Measurements from ENCODE around the gene PLCB1.
A peak's percentile ranks its signal among the peaks of the same experiment; 100 is the strongest.
"Not testable (repeated sequence)": the region's sequence is repeated elsewhere in the genome, so short reads cannot be mapped to it uniquely, and the experiment has no call there.

The PLCB1 gene

DNA sequence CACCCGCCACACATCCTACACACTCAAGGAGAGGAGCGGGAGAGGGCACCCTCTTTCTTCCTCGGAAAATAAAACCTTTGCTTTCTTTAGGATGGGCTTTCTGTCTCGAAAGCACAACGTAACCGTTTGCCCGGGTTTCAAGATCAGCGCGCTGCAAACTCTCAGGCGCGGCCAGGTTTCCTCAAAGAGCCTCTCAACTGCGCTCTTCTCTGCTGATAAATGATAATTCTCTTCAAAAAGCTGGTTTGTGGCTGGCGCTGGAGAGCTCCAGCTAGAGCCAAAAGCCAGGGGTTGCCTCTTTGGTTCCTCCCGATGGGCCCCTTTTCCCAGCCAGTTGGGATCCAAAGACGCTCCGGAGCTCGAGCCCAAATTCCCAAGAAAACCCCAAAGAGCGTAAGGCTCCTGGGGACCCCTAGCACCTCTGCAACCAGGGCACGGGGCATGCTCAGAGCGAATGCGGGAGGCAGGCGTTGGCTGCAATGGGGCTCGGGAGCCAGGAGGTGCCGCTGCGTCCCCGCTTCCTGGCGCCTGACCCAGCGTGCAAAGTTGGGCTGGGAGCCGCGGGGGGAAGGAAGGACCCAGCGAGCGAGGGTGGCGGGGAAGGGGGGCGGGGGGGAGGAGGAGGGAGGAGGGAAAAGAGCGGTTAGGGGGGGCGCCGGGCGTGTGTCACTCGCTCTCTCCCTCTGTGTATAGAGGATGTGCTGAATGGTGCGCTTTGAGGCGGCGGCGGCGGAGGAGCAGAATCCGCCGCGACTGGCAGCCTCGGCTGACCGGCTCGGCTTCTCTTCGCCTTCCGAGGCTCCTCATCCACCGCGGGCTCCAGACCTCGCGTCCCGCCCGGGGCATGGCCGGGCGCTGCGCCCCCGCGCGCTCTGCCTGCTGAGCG lies at the start of gene PLCB1:
Gene PLCB1 (plus strand): TSS at position 669 of the 886 bp plus-strand sequence. CDS start 386 bp downstream, outside the sequence.
- peak; percentile 53 for DNase-seq (ENCODE audit: low read depth, low spot score)

DNA sequence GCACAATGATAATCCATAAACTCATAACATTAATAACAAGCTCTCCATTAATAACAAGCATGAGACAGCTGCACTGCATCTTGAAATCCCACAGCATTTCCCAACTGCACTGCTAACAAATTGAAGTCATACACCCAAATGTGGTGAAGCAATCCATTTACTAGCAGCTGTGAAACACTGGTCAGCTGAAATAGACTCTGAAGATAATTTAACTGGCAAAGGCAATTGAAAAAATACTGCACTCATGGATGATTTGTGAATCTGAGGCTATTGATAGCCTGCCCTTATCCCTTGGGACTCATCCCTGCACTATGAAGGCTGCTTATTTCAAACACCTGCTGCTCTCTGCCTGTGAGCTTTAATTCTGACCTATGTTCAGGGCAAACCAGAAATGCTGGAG lies 49.1 kb upstream of the PLCB1 start:
- no peak for DNase-seq (ENCODE audit: low read depth, low spot score)

DNA sequence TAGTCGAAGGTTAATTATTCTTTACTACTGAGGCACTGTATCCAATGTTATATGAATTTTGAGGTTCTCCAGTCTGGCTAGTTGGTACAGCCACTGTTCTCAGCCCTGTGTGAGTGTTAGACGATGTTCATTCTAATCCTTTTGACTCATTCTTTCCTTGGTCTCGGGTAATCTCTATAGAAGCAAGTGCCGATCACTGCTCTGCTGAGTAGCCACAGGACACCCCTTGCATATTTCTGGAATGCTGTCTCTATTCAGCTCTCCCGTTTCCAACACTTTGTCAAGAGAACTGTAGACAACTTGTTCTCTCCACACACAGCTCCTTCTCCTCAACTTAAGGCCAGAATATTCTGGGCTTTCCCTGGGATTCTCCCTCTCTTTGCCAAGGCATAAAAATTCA lies 42.4 kb upstream of the PLCB1 start:
- no peak for DNase-seq (ENCODE audit: low read depth, low spot score)

DNA sequence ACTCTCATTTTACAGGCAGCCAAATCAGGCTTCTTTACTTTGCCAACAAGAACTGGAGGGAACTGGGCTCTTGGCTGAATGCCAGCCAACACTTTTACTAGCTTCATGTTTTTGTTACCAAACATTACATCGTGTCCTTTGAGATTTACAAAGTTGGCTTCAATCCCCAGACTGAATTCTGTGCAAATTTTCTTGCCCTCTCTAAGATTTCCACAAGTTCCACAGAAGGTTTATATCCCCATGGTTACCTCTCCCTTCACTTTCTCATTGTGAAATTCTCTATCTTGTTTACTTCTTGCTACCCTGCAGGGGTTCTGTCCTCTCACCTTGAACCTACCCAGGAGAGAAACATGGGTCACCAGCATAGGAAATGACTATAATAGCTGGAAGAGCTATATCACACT lies 37.6 kb upstream of the PLCB1 start:
- peak; percentile 72 for DNase-seq (ENCODE audit: low read depth, low spot score)

DNA sequence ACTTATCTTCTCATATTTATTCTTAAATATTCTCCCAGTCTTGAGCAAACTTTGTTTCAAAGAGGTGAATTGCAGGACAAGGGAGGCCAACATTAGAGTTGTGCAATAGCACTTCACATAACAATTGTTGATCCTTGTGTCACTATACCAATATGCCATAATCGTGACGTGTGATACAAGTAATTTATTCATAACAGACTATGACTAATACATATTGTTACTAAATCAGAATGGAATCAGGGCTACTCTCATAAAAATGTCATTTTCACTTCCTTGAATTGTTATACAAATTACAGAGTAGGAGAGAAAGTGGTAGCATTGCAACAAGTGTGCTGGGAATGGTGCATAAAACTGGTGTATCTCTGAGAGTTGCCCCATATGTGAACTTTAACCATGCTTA lies 37.2 kb upstream of the PLCB1 start:
- no peak for DNase-seq (ENCODE audit: low read depth, low spot score)

DNA sequence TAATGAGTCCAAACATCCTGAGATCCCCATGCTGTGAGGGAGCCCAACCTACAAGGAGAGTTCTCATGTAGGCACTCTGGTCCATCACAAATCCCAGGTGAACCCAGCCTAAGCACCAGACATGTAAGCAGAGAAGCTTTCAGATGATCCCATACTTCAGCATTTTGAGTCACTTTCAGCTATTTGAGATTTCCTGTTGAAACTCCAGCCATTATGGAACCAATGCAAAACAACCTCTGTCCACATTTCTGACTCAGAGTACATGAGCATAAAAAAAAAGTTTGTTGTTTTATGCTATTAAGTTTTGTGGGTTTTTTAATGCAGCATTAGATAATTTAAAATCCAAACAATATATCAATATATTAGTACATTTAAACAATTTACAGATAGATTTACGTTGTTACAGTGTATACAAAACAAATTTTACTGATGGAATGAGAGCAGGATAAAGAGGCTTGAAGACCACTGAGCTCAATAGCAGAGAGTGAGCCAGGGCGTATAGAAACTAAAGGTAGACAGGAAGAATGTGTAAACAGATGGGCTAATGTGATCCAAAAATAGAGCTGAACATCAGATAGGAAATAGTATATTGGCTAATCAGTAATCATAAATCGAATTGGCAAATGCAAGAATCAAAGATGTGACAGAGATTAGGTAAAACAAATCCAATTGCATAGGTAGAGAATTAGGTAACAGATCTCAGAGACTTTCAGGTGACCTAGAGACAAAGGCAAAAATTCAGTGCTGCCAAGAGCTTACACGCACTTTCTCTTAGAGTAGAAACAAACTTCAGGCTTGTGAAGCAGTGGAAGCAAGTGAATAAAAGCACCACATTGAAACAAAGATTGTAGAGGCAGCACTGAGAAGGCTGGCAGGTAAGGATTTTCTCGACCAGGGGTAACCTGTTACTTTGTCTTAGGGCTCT lies 36.2 kb upstream of the PLCB1 start:
- DNase-seq (ENCODE audit: low read depth, low spot score), result no peak

DNA sequence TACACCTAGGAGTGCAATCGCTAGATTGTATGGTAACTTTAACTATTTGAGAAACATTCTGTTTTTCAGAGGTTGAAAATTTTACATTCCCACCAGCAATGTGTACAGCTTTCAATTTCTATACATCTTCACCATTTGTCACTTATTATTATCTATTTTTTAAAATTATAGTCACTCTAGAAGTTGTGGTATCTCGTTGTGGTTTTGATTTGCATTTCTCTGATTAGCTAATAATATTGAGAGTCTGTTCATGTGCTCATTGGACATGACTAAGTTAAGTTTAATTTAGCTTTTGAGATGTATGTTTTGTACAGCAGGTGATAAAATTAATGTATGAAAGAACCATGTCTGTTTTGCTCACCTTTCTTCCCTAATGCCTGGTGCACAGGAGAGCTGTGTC lies 34.8 kb upstream of the PLCB1 start:
- no peak for DNase-seq (ENCODE audit: low read depth, low spot score)

DNA sequence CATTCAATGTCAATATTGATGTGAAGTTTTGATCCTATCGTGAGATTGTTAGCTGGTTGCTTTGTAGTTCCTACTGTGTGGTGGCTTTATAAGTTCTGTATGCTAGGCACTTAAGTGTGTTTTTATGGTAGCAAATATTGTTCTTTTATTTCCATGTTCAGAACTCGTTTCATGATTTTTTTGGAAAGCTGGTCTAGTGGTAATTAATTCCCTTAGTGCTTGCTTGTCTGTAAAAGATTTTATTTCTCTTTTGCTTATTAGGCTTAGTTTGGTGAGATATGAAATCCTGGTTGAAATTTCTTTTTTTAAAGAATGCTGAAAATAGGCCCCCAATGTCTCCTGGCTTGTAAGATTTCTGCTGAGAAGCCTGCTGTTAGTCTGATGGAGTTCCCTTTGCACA lies 27.8 kb upstream of the PLCB1 start:
- no peak for DNase-seq (ENCODE audit: low read depth, low spot score)

DNA sequence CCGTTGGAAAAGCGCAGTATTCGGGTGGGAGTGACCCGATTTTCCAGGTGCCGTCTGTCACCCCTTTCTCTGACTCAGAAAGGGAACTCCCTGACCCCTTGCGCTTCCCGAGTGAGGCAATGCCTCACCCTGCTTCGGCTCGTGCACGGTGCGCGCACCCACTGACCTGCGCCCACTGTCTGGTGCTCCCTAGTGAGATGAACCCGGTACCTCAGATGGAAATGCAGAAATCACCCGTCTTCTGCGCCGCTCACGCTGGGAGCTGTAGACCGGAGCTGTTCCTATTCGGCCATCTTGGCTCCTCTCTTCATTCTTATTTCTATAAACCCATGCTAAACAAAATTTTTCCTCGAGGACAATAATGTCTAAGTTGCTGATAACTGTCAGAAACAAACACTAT lies 17.5 kb upstream of the PLCB1 start:
- not testable (repeated sequence) for DNase-seq (ENCODE audit: low read depth, low spot score)

DNA sequence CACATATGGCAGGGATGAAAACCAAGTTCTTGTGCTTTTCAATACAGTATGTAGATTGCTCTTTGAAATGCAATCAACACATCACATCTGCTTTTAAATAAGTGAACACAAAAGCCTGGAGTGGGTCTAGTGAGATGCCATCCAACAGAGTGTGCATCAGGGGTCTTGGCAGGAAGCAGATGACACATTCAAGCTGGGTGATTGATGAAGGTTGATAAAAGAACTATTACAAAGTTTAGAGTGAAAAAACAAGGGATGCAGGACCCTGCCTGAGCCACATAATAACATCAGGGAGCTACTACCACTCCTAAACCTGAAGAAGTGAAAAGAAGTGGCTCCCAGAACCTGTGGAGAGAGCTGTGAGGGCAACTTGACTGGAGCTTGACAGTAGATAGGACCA lies 16.6 kb upstream of the PLCB1 start:
- DNase-seq (ENCODE audit: low read depth, low spot score), result no peak

DNA sequence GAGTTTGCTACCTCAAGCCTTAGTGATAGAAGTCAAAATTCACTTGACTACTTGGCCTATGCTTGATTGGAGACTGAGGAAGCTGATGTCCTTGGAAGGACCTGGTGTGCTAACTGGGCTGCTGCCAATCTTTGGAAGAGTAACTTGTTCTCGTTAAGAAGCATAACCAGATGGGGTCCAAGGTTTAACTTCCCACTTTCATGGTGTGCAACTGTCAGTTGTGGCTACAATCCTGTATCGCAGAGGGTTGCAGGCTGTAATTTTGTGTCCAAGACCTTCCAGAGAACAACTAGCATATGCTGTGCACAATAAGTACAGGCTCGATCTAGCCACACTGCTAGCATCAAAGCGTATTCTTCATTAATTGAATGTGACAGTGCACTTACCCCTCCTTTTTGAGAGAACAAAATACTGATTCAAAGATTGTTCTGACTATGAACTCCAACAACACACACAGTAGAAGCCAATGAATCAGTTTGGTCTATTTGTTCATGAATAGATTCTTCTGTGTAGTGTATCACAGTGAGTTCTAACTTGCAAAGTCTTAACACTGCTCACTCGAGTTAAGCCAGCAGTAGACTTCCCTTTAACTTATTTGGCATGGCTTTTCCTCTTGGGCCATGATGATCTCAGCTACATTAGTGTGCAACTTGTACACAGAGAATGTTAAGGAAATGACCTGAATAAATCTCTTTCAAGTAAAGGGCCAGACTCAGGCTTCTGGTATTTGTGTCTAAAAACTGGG lies 15.8 kb upstream of the PLCB1 start:
- DNase-seq (ENCODE audit: low read depth, low spot score), result no peak

DNA sequence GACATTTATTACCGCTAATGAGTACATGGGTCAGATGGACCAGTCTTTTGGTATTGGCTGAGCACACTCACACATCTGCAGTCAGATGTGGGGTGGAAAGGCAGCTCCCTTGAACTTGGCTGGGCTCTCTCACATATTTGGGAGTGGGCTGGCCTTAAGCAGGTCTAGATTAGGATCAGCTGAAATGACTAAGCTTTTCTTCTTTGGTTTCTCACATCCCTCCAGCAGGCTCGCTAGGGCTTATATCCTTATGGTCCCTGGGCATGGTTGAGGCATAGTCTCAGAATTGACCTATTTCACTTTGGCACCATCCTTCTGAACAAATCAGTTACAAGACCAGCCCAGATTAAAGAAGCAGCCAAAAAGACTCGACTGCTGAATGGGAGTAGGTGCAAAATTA lies 14.4 kb upstream of the PLCB1 start:
- no peak for DNase-seq (ENCODE audit: low read depth, low spot score)

DNA sequence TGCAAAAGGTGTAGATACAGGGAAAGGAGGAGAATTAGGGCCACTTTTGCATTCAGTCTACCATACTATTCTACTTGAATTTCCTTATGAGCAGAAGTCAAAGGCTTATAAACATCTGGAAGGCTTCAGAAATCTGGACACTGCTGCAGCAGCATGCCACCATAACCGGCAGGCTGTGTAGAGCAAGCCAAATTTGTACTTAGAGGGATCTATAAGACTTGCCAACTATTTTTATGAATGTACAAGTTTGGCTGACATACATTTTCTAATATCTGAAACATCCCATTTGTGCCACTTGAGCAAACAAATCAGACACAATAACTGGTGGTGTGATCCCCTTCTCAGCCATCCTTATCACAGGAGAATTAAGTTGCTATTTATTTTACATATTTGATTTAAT lies 14.0 kb upstream of the PLCB1 start:
- DNase-seq (ENCODE audit: low read depth, low spot score), result no peak

DNA sequence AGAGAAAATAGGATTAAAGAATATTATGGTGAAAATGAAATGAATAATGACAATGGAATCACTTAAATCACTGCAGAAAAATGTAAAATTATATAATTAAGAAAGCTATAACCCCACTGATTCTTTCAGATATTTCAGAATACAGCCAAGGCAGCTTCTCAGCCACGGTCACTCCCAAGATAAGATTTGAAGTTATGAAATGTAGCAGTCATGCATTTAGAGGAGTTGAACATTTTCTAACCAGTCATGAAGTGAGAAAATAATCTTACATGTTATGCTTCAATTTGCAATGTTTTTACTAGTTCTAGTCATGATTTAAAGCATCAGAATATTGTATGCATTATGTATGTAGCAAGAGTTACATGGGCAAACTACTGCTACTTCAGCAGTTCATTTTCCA lies 13.3 kb upstream of the PLCB1 start:
- no peak for DNase-seq (ENCODE audit: low read depth, low spot score)

DNA sequence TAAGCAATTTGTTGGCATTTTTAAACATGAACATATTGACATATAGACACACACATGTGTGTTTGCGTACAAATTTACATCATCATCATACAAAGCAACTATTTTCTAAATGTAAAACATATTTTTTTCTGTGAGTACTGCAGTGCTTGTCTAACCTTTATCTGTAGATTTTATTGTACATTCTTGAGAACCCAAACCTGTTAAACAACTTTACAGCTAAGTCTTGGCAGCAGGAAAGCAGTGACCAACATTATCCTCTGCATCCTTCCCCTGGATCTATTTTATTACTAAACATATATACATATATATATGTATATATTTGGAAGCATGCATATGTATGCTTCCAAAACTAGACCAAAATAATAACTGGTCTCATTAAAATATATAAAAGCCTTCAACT lies 10.4 kb upstream of the PLCB1 start:
- DNase-seq (ENCODE audit: low read depth, low spot score), result no peak

DNA sequence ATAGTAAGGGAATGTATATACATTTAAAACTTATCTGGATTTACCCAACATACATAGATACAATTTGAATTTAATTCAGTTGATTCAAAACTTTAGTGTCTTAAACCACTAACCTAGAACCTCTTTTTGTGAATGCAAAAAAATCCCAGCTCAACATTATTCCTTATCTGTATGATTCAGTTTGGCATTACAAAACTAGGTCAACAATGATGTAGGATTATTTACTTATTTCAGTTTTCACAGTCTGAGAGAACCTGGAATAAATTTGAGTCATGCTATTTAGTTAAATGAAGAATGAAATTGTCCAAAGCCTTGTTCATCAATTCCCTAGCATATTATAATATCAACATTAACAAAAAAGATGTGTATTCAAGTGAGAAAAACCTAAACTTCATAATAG lies 7.4 kb upstream of the PLCB1 start:
- DNase-seq (ENCODE audit: low read depth, low spot score), result no peak

DNA sequence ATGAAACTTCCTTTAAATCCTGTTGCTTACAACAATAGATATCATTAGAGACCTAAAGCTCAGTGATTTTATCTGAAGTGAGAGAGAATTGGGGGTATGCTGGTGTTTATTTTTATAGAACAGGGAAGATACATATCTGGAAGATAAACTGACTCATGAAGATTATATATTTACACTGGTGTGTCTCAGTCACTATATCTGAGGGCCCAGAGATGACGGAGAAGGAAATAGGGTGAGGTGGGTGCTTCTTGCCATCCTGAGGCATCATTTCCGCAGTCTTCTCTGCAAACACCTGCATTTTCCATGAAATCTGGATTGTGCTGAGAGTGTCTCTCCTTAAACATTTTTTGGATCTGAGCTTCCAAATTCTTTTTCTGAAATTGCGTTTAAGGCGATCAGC lies 5.9 kb upstream of the PLCB1 start:
- no peak for DNase-seq (ENCODE audit: low read depth, low spot score)

DNA sequence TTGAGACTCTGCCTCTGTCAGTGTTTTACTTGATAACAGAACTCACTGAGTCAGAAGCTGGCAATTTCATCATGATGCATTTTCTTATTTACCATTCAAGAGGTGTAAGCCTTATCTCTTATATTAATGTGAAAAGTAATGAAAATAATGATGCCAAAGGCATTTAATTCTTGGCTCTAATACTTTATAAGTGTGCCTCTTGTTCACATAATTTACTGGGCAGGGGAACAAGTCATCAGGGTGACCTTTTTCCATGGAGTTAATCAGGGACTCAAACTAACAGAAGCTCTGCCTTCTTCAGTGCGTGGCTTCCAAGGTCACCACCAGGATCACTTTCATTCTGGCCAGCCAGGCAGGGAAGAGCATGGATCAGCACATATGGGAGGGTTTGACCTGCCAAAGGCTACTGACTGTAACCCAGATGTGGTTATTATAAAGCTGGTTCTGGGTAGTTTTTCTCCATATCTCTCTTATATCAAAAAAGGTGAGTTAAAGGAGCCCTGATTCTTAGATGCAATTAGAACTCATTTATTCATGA lies 5.2 kb upstream of the PLCB1 start:
- no peak for DNase-seq (ENCODE audit: low read depth, low spot score)

DNA sequence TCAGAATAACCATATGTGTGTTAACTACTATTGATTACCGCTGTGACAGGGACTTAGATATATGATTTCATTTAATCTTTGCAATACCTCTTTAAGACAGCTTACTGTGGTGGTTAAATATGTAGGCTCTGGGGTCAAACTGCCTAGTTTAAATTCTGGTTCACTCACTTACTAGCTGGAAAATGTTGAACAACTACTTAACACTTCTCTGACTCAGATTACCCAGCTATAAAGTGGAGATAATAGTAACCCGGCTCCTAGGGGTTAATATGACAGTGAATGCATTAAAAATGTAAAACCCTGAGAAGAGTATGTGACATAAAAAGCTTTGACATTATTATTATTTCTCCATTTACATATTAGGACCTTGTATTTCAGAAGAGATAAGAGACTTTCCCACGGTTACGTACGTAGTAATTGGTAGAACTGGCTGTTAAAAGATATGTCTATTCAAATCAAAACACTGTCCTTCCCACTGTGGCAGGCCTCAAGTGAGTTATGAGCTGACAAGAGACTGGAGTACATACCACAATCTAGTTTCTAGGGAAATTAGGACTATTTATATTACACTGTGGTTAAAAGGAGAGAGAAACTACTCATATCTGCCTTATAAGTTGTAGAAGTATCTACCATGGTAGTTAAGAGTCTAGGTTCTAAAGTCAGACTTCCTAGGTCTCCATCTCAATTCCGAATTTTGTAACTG lies 4.4 kb upstream of the PLCB1 start:
- DNase-seq (ENCODE audit: low read depth, low spot score), result no peak

DNA sequence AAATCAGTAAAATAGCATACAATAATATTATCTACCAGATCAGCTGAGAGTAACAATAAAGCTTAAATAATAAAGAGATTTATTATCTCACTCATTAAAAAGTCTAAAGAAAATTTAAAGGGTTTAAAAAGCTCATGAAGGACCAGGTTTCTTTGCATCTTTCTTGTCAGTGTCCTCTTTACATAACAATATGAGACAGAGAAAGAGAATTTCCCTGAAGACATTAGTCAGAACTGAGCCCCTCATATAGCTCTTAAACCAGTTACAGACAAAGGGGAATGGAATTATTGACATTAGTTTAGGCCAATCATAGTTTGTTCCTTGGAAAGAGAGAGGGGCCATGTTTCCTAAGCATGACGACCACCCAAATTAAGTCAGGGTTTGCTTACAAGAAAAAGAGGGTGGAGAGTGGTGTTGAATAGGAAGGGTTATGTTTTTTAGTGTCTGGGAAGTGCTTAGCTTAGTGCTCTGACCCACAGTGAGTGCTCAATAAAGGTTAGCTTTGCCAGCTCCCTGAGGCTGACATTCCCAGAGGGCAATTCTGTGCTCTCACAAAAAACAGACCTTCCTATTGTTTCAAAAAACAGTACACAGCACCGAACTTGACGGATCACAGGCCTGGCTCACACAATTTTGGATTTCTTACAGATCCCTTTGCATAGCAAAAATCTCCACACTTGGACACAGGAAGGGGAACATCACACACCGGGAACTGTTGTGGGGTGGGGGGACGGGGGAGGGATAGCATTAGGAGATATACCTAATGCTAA lies 3.6 kb upstream of the PLCB1 start:
- no peak for DNase-seq (ENCODE audit: low read depth, low spot score)

Data from brain pericyte (primary cell).